Measurements from ENCODE around the gene CADM4.
"Not testable (repeated sequence)": the region's sequence is repeated elsewhere in the genome, so short reads cannot be mapped to it uniquely, and the experiment has no call there.

CADM4 gene

DNA sequence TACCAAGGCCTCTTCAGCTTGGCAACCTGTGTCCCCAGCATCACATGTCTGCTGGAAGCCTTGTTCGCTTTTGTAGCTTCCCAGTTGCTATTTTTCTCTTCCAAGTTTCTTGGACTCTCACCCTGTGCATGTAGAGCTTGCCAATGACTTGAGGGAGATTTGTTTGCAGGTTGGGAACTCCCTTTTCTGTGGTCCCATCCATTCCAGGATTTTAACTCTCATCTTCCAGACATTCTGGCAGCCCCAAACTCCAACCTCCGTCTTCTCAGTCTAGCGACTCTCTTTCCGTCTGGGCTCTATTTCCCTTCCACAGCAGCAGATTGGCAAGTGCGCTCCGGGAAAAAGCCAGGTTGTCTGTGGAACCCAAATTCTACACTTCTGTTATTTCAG lies 21.3 kb upstream of the CADM4 start:
- no peak for DNase-seq

DNA sequence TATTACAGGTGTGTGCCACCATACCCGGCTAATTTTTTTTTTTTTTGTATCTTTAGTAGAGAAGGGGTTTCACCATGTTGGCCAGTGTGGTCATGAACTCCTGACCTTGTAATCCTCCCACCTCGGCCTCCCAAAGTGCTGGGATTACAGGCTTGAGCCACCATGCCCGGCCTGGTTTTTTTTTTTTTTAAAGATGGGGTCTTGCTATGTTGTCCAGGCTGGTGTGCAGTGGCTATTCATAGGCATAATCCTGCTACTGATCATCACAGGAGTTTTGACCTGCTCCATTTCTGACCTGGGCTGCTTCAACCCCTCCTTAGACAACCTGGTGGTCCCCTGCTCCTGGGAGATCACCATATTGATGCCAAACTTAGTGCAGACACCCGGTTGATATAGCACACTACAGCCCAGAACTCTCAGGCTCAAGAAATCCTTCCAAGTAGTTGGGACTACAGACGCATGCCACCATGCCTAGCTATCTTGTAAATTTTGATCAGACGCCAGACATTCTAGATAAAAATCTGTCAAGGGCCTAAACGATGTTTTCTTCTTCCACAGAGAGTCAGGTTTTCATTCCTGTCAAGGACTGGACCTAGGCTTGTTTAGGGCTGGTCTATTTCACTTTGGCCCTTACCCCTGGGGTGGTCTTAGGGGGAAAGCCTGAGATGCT lies 20.8 kb upstream of the CADM4 start:
- no peak for DNase-seq

DNA sequence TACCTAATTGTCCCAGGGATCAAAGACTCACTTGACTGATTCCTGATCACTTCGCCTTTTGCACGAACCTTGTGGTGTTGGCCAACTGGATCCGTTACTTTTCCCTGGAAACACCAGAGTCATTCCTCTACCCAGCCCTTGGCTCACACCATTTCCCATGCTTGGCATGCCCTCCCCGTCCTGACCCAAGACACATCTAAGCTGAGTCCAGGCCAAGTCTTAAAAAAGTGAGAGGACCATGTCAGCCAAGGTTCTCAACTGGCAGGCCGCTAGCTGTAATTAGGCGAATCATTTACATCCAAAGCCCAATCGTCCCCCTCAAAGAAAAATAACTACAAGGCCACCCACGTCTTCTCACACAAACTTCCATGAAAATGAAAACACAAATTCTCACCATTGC lies 18.8 kb upstream of the CADM4 start:
- DNase-seq, result no peak

DNA sequence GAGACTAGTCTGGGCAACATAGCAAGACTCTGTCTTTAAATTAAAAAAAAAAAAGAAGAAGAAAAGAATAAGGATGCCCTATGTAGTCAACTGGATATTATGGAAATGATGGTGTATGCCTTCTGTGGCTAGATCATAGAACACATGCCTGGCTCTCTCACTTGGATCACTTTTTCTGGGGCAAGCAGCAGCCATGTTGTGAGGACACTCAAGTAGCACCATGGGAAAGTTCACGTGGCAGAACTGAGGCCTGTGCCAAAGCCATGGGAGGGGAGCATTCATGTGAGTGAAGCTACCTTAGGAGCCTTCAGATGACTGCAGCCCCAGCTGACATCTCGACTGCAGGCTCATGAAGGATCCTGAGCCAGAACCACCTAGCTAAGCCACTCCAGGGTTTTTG lies 18.4 kb upstream of the CADM4 start:
- no peak for DNase-seq

DNA sequence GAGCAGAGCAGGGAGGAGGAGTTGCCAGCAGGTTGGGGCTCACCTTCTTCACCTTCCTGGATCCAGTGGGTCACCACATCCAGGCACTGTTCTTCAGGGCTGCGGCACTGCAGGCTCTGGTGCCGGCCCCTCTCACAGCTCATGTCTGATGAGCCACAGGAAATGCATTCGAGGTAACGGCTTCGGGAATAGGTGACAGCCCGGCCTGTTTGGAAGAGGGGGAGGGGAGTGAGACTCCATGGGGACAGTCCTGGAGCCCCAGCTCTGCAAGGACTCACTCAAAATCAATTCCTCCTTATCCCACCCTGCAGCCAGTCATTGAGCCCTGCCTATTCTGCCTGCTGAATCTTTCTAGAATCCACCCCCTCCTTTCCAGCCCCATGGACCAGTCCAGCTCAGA lies 16.8 kb upstream of the CADM4 start:
- DNase-seq, result no peak

DNA sequence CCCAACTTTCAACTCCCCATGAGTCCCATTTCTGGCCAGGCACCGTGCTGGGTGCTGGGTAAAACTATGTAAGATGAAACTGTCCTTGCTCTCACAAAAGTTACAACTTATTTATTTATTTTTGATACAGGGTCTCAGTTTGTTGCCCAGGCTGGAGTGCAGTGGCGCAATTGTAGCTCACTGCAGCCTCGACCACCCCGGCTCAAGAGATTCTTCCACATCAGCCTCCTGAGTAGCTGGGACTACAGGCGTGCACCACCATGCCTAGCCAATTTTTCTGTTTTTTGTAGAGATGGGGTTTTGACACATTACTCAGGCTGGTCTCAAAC lies 12.9 kb upstream of the CADM4 start:
- no peak for DNase-seq

DNA sequence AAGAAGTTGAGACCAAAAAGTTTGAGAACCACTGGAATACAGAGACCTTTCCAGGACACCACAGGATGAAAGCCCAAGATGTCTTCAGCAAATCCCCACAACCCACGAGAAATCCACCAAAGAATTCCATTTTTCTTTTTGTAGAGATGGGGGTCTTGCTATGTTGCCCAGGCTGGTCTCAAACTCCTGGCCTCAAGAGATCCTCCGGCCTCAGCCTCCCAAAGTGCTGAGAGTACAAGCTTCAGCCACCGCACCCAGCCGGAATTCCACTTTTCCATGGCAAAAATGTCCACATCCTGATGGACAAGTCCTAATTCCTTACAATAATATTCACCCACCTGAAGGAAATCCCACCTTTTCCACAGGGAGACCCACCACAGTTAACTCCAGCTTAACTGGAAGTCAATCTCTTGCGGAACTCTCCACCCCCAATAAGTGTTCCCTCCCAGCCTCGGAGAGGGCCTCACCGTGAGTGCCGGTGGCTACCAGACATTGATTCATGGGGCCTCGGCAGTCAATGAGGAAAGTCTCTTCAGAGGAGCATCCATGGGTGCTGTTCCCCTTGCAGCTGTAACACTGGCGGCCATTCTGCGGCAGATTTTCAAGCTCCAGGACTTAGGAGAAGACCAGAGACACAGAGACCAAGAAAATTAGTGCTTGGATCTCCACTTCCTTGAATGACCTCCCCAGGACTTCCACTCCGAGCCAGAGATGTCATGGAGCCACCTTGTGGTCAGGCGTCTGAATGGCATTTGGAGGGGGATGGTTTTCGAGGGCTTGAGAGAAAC lies 12.3 kb upstream of the CADM4 start:
- DNase-seq, result peak; percentile 50 to 53

DNA sequence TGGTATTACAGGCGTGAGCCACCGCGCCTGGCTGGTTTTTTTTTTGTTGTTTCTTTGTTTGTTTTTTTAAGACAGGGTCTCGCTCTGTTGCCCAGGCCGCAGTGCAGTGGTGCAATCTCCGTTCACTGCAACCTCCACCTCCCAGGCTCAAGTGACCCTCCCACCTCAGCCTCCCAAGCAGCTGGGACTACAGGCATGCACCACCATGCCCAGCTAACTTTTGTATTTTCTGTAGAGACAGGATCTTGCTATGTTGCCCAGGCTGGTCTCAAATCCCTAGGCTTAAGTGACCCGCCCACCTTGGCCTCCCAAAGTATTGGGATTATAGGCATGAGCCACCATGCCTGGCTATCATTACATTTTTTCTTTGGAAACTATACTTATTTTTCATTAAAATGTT lies 10.6 kb upstream of the CADM4 start:
- DNase-seq, result not testable (repeated sequence)

DNA sequence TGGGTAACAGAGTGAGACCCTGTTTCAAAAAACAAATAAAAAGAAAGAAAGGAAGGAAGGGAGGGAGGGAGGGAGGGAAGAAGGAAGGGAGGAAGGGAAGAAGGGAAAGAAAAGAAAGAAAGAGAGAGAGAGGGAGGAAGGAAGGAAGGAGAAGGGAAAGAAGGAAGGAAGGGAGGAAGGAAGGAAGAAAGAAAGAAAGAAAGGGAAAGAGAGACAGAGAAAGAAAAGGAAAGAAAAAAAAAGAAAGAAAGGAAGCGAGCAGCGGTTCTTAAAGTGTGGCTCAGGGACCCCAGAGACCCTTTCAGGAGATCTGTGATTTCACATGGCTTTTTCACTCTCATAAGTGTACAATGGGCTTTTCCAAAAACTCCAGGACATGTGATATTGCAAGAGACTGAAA lies 9.9 kb upstream of the CADM4 start:
- DNase-seq, result no peak

DNA sequence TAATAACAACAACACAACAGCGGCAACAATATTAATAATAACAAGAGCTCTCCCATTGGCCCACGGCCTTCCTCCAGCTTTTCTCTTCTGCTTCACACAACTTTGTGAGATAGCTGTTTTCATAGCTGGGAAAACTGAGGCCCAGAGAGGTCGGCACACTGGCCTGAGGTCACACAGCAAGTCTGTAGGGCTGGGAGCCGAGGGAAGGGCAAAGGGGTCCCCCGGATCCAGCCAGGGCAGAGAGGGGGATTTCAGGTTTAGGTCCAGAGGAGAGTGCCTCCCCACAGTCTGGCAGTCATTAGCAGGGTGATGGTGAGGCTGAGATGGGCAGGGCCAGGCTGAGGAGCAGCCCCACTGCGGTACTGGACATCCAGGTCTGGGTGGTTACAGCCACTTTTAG lies 9.0 kb upstream of the CADM4 start:
- DNase-seq, result no peak

DNA sequence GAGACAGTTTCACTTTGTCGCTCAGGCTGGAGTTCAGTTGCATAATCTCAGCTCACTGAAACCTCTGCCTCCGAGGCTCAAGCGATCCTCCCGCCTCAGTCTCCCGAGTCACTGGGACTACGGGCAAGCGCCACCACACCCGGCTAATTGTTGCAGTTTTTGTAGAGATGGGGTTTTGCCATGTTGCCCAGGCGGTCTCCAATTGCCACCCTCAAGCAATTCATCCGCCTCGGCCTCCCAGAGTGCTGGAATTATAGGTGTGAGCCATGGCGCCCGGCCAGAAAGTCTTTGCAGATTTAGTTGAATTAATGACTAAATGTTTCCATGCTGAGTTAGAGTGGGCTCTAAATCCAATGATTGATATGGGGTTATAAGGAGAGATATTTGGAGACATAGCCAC lies 4.5 kb upstream of the CADM4 start:
- no peak for DNase-seq

DNA sequence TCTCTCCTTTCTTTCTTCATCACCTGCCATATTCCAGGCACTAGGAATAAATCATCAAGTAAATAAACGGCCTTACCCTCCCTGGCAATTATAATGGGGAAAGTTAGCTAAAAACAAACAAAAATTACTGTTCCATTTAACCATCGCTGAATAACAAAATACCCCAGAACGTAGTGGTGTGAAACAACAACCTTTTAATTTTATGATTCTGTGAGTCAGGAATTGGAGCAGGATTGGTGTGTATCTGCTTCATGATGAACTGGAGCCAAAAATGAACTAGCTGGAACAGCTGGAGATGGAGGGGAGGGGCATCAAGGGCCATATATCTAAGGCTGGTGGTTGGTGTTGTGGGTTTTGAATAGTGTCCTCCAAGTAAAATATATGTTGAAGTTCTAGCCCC lies 3.7 kb upstream of the CADM4 start:
- DNase-seq, result no peak

DNA sequence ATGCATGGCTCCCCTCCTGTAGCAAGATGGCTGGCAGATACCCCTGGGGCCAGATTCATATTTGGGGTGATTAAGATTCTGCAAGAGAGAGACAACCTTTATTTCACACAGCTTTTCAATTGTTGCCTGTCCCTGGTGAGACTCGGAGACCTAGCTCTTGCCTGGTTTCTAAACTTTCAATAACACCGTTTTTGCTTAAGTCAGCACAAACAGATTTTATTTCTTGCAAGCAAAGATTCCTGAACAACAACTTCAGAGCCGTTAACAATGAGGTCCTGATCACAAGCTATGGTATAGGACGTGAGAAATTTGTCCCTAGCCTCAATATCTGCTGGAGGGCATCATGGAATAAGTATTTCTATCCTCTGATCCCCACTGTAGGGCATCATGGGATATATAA lies 2.9 kb upstream of the CADM4 start:
- no peak for DNase-seq

DNA sequence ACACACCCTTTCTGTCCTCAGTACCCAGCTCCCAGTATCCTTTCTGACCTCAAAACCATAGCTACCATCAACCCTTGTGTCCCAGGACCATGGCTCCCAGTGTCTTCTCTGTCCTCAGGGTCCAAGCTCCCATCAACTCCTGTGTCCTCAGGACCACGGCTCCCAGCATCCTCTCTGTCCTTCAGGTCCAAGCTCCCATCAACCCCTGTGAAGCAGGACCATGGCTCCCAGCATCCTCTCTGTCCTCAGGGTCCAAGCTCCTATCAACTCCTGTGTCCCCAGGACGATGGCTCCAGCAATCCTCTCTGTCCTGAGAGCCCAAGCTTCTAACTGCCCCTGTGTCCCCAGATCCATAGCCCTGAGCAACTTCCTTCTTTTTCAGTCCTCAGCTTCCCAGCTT lies 1.7 kb upstream of the CADM4 start:
- DNase-seq, result no peak

DNA sequence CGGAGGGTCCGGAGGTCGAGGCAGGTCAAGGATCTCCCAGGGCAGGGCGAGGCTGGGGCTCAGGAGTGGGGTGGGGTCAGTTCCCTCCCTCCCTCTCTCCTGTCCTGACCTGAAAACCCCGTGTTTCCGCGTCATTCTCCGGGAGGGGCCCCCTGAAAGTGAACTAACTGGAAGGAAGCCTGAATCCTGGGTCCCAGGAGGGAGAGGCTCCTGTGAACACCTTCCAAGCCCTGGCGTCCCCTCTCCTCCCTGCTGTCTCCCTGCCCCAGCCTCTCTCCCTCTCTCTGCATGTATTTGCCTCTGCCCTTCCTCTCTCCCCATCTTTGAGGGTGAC lies 741 bp upstream of the CADM4 start:
- no peak for DNase-seq

DNA sequence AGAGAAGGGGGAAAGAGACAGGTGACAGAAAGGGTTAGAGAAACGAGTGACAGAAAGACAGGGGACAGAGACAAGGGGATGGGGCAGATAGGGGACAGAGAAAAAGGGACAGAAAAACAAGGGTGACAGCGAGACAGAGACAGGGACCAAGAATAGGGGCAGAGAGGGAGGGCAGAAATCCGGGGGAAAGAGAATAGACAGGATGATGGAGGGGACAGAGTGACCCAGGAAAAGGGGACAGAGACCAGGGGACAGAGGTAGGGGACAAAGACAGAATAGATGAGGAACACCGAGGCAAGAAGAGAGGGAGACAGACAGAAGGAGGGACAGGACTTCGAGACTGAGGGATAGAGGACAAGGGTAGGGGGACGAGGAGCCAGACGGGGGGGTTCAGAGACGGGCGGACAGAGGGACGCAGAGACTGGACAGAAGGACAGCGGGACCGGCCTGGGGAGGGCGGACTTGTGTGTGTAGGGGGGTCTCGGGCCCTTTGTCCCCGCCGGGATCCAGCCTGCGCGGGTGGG lies 593 bp downstream of the CADM4 start:
- DNase-seq, result no peak

DNA sequence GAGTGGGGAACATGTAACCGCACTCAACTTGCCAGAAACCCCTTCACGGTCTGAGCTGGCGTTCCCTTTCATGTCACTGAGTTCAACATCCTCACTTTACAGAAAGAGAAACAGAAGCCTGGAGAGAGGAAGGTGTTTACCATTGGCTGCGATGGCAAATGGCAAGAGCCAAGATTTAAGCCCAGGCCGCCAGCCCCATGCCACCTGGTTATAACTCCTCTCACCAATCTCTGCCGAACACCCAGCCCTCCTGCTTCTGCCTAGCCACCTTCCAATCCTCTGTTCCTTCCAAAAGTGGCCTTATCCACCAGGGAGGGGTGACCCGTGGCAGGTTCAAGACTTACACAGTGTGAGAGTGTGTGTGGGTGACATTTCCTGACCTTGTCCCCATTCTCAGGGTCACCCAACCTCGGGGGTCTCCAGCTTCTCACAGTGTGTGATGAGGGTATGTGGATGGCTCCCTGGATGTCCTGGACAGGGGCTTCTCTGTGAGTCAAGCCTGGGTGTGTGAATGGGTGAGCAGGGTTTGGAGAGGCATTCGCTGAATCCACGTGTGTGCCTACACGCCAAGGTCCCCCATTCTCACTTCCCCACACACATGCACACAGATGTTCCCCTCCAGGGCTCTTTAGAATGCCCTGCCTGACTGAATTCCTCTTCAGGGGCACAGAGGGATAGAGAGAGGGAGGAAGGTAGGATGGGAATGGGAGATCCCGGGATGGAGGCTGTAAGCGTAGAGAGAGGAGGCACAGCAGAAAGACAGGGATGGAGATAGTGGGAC lies 1.2 kb downstream of the CADM4 start:
- DNase-seq, result no peak

DNA sequence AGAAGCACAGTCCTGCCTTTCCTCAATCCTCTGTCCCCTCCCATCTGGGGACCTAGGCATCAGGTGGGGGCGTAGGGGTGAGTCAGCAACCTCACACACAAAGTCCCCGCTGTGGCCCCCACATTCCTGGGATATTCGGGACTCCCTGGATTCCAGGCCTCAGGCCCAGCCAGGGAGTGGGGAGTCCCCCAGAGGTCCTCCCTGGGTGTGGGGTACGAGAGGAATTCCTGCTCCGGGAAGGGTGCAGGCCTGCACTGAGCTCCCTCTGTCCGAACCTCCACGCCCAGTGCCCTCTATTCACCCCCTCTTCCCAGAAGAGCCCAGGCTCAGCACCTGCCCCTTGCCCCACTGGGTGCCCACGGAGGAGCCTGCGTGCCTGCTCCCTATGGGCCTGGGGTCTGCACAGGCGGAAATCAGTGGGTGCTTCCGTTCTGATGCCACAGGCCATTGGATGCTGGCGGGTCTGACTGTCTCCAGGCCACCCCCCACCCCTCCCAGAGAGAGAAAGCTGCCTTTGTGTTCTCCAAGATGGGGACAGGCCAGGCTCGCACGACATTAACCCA lies 3.4 kb downstream of the CADM4 start:
- no peak for DNase-seq

DNA sequence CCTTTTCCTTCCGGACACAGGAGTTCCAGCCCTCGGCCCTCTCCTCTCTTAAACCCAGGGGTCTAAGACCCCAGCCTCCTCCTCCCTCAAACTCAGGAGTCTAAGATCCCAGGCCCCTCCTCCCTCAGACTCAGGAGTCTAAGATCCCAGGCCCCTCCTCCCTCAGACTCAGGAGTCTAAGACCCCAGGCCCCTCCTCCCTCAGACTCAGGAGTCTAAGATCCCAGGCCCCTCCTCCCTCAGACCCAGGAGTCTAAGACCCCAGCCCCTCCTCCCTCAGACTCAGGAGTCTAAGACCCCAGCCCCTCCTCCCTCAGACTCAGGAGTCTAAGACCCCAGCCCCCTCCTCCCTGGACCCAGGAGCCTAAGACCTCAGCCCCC lies 4.1 kb downstream of the CADM4 start:
- not testable (repeated sequence) for DNase-seq

DNA sequence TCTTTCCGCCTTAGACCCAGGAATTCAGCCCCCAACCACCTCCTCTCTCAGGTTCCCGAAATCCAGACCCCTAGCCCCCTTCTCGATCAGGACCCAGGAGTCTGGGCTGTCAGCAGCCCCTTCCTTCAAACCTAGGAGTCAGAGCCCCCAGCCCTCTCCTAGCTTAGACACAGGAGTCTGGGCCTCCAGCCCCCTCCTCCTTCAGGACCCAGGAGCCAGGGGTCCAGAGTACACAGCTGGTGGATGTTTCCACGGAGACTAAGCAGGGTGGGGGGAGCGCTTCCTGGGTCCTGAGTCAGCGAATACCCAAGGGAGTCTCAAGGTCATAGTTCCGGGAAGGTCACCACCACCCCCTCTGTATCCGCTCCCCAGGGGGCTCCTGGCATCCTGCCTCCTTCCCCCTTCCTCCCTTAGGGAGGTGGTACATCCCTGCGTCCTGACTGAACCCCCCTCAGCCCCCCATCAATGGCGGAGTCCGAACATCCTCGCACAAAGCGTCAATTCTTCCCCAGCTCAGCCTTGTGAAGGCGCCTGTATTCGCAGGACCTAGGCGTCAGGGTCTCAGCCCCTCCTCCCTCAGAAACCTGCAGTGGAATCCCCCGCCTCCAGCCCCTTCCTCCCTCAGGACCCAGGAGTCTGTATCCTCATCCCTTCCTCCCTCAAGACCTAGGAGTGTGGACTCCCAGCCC lies 4.6 kb downstream of the CADM4 start:
- DNase-seq, result no peak

DNA sequence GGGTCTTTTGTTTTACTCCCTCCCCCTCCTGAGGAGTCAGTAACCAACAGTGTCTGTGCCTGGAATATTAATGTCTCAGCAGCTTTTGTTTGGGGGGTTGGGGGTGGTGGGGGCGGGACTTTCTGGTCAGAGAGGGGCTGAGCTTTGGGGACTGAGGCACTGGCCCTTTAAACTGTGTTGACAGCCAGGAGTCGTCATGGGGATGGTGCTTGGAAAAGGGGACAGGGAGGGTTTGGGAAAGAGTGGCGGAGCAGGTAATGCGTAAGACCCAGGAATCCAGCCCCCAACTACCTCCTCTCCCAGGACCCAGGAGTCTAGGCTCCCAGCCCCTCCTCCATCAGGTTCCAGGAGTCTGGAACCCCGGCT lies 5.2 kb downstream of the CADM4 start:
- no peak for DNase-seq

DNA sequence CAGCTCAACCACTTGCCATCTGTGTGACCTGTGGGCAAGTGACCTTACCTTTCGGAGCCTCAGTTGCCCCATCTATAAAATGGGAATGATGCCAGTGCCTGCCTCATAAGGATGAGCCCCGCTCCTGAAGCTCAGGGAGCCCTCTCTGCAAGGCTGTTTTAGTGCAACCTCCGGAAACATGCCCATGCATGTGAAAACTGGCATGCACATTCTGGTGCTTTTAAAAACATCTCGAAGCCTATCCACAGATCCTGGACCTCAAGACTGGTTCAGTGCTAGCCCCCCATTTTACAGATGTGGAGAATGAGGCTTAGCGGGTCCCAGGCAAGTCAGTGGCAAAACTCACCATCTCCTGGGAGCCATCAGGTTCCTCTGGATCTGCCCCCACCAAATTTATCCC lies 5.6 kb downstream of the CADM4 start:
- DNase-seq, result no peak

DNA sequence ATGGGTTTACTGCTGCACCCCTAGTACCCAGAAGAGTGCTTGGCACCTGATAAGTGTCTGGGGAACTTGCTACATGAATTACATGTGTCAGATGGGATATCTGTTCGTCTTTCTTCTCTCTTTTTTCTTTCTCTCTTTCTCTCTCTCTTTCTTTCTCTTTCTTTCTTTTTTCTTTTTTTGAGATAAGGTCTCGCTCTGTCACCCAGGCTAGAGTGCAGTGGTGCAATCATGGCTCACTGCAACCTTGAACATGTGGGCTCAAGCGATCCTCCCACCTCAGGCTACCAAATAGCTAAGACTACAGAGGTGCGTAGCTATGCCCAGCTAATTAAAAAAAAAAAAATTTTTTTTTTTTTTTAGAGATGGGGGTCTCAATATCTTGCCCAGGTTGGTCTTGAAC lies 6.1 kb downstream of the CADM4 start:
- DNase-seq, result no peak

Measured in CD4-positive, alpha-beta T cell treated with Interleukin-1 beta for 1 hour (primary cell).